Renal pelvis (tissue), 4 donors: ENCODE results near the gene NMUR2. TPM values are rescaled to one million over a fixed set of nuclear protein-coding genes. Genes with fewer than 3 reads are reported as not detected.

Experiments used
- DNase-seq: peaks from one replicate; pipeline ENCODE4 v3.0.0-alpha.2; 2013
- polyA plus RNA-seq, 3 donors: library from polyadenylated mRNA; unstranded; fragments of 120-200 nt; gene quantifications; one replicate each; pipeline ENCODE4 v1.2.1, GENCODE V29; 2013; ENCODE audit not compliant: insufficient read length in 3 of 3

The NMUR2 gene
- polyA plus RNA-seq, 3 donors, result 0.09 to 0.22 TPM; not detected in 1

- no peak for DNase-seq
These were observed 30.3 kb downstream of the NMUR2 start for GRCh38 chr5:152374711-152375275.

GRCh38 chr5:152372875-152373274 is 32.2 kb downstream of the NMUR2 start:
- DNase-seq, result no peak

GRCh38 chr5:152369298-152369697 is 35.8 kb downstream of the NMUR2 start:
- DNase-seq, result no peak

- no peak for DNase-seq
These were observed 37.5 kb downstream of the NMUR2 start for GRCh38 chr5:152367554-152367953.

GRCh38 chr5:152366716-152367115 is 38.4 kb downstream of the NMUR2 start:
- peak; percentile 35 for DNase-seq

GRCh38 chr5:152364899-152365298 is 40.2 kb downstream of the NMUR2 start:
- no peak for DNase-seq

- DNase-seq, result no peak
These were observed 40.9 kb downstream of the NMUR2 start for GRCh38 chr5:152364172-152364571.

- no peak for DNase-seq
These were observed 46.1 kb downstream of the NMUR2 start for GRCh38 chr5:152358861-152359568.

- no peak for DNase-seq
These were observed 48.6 kb downstream of the NMUR2 start for GRCh38 chr5:152356506-152356905.

GRCh38 chr5:152355061-152355460 is 50.0 kb downstream of the NMUR2 start:
- DNase-seq, result no peak

- no peak for DNase-seq
These were observed 52.1 kb downstream of the NMUR2 start for GRCh38 chr5:152353001-152353400.

GRCh38 chr5:152349683-152350526 is 55.2 kb downstream of the NMUR2 start:
- DNase-seq, result peak; percentile 5
